Small intestine (tissue), 7 donors: Measurements from ENCODE around the gene PTPN20. TPM values are rescaled to one million over a fixed set of nuclear protein-coding genes. Genes with fewer than 3 reads are reported as not detected.
"Not testable (repeated sequence)": the region's sequence is repeated elsewhere in the genome, so short reads cannot be mapped to it uniquely, and the experiment has no call there.

ENCODE experiments used
- DNase-seq, 2 donors: peaks; one replicate each; pipeline versions ENCODE4 v3.0.0 to v3.0.0-alpha.2; 2013
- FAIRE-seq: peaks from 2 replicates; lab custom pipeline; 2012; peaks lifted over from hg19 to GRCh38; lab: Jason Lieb, UNC
- H3K27ac ChIP-seq, 3 donors: one replicate each; pipeline ENCODE4 v1.5.1; 2013; ENCODE audit warnings: low read length in 2 of 3, mild to moderate bottlenecking in 2 of 3, control low read depth in 1 of 3, inconsistent platforms in 1 of 3, low read depth in 1 of 3, moderate library complexity in 1 of 3
- H3K27me3 ChIP-seq, 3 donors: one replicate each; pipeline ENCODE4 v1.6.1; 2013; ENCODE audit warnings: low read length in 3 of 3, inconsistent platforms in 1 of 3; ENCODE audit not compliant: control insufficient read depth in 3 of 3, insufficient read depth in 3 of 3
- H3K36me3 ChIP-seq, 3 donors: one replicate each; pipeline ENCODE4 v1.6.1; 2013; ENCODE audit warnings: low read length in 3 of 3, inconsistent platforms in 1 of 3, low read depth in 1 of 3, mild to moderate bottlenecking in 1 of 3, moderate library complexity in 1 of 3; ENCODE audit not compliant: control insufficient read depth in 3 of 3, insufficient read depth in 2 of 3
- H3K4me1 ChIP-seq, 3 donors: one replicate each; pipeline ENCODE4 v1.6.1; 2013; ENCODE audit warnings: low read length in 2 of 3, inconsistent platforms in 1 of 3, low read depth in 1 of 3, mild to moderate bottlenecking in 1 of 3, moderate library complexity in 1 of 3; ENCODE audit not compliant: control insufficient read depth in 3 of 3, insufficient read depth in 2 of 3
- H3K4me3 ChIP-seq, 3 donors: one replicate each; pipeline ENCODE4 v1.5.1; 2013; ENCODE audit warnings: low read length in 3 of 3, control low read depth in 1 of 3, inconsistent platforms in 1 of 3, low read depth in 1 of 3, mild to moderate bottlenecking in 1 of 3, moderate library complexity in 1 of 3
- H3K9me3 ChIP-seq, 2 donors: one replicate each; pipeline ENCODE4 v1.6.1; 2013; ENCODE audit warnings: low read depth in 1 of 2, low read length in 1 of 2; ENCODE audit not compliant: control insufficient read depth in 2 of 2, insufficient read depth in 1 of 2
- WGBS, 3 donors: extraction: QIAGEN DNeasy Blood & Tissue Kit; methylation state at CpG; one replicate each; pipeline ENCODE4 v1.1.7; 2013; 5-methylcytosine and 5-hydroxymethylcytosine counted together
- polyA plus RNA-seq, 4 donors: library from polyadenylated mRNA; stranded (reverse) in 3 of 4; unstranded in 1 of 4; fragments of 200-250 nt in 3 of 4; fragments of 120-200 nt in 1 of 4; gene quantifications; one replicate each; pipeline versions ENCODE4 v1.2.1 to v1.2.3, GENCODE V29; 2013
- donor health status: healthy with polysubstance abuse.
- donor health status: control.
- donor health status: control.
- donor health status: Bipolar disorder and iron deficiency.
- donor health status: healthy.

PTPN20 gene
- polyA plus RNA-seq, 4 donors: 0.45 to 0.81 (median 0.74) TPM

DNA sequence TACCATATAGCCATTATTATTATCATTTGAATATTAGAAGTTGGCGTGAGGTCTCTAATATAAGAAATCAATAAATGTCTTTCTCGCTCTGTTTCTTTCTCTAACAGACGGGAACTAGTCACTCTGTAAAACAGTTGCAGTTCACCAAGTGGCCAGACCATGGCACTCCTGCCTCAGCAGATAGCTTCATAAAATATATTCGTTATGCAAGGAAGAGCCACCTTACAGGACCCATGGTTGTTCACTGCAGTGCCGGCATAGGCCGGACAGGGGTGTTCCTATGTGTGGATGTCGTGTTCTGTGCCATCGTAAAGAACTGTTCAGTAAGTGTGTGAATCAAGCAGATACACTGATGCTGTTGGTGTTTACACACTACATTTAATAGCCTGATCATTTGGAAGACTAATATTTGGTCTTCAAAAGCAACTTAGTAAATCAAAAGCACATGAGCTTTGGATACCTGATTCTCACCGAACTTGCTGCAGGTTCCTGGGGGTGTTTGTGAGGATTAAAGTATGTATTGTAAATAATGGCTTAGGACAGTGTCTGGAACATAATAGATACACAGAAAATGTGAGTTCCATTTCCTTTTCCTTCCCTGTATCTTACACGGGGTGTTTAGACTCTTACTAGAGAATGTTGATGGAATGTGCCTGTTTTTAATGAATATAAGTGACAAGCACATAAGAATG lies 76.2 kb downstream of the PTPN20 start:
- H3K27me3 ChIP-seq, DNase-seq, H3K27ac ChIP-seq, H3K4me3 ChIP-seq, H3K4me1 ChIP-seq, H3K36me3 ChIP-seq, H3K9me3 ChIP-seq: not testable (repeated sequence)
- FAIRE-seq: peak; percentile 95
- WGBS, 3 donors: no CpG with 5 or more reads among the region's 10 CpGs

DNA sequence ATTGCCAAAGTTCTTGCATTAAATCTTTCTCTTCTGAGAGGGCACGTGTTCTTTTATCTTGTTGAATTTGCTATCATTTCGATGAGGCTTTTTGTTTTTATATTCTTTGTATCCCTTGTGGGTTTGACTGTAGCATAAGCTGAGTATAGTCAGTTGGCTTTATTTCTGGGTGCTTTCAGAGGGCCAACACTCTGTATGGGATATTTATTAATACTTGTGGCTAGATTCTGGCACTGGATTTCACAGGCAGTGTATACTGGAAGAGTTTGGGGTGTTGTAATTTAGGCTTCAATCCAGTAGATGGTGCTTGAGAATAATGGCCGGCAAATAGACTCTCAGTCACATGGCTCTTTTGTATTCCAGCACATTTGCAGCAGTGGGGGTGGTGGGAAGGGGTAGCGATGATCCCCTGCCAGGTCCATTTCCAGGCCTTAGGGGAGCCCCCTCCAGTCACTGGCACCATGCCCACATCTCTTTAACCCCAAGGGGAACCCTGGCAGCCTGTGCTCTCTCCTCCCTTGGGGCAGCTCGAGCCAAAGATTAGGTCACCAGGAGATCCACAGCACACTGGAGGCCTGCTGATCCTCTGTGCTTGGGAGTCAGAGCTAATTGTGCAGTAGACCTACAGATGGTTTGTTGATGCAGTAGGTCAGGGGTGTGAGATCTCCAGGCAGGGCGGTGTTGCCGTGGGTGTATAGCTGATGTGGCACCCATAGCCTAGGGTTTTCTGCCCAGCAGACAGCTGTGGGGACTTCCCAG lies 81.8 kb downstream of the PTPN20 start:
- Histone ChIP-seq H3K27me3 (no peaks in the 10 kb centered on the region), H3K9me3 (no peaks in the 10 kb centered on the region), H3K4me1 (no peaks in the 10 kb centered on the region), H3K36me3 (no peaks in the 10 kb centered on the region), H3K27ac (no peak overlapping the region), H3K4me3 (no peak overlapping the region)
- FAIRE-seq: no peak
- DNase-seq: peak in 1 of 2 donors; percentile 61
- 53 to 67% (median 65%) methylated on average over 7 of the region's 7 CpGs for WGBS, 3 donors

DNA sequence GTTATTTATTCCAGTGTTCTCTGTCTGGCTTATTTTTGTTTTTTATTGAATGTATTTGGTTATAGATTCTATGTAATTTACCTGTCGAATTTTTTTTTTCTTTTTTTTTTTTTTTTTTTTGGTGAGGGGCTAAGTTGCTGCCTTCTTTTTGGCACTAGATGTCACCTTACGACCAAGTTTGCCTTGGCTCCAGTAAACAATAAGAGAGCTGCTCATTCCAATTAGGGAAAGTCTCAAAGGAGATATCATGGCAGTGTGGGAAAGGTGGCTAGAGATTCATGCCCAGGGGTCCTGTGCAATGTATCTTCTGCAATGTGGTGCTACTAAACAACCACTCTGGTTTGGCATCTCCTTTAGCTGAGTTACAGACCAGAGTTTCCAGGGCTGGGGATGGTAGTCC lies 84.0 kb downstream of the PTPN20 start:
- no peaks in the 10 kb centered on the region for H3K27me3 ChIP-seq
- H3K36me3 ChIP-seq: no peaks in the 10 kb centered on the region
- H3K27ac ChIP-seq: no peak overlapping the region
- FAIRE-seq (no peak), DNase-seq (peak in 1 of 2 donors; percentile 31)
- H3K4me1 ChIP-seq: no peaks in the 10 kb centered on the region
- H3K4me3 ChIP-seq: no peak overlapping the region
- 74 to 77% (median 75%) methylated on average over 2 of the region's 2 CpGs for WGBS, 3 donors
- no peaks in the 10 kb centered on the region for H3K9me3 ChIP-seq

DNA sequence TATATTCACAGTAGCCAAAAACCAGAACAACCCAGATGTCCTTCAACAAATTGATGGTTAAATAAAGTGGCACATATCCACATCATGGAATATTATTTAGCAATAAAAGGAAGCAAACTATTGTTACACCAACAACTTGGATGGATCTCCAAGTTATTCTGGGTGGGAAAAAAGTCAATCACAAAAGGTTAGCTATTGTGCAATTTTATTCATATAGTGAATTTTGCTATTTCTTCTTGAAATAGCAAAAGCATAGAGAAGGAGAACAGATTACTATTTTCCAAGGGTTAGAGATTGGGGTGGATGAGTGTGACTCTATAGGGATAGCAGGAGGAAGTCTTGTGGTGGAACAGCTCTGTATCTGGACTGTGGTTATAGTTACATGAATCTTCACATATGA lies 87.0 kb downstream of the PTPN20 start:
- H3K36me3 ChIP-seq: no peaks in the 10 kb centered on the region
- H3K27me3 ChIP-seq: no peaks in the 10 kb centered on the region
- no peaks in the 10 kb centered on the region for H3K4me1 ChIP-seq
- no peak overlapping the region for H3K4me3 ChIP-seq
- H3K9me3 ChIP-seq: no peaks in the 10 kb centered on the region
- FAIRE-seq: no peak
- H3K27ac ChIP-seq: no peak overlapping the region
- no peak for DNase-seq

DNA sequence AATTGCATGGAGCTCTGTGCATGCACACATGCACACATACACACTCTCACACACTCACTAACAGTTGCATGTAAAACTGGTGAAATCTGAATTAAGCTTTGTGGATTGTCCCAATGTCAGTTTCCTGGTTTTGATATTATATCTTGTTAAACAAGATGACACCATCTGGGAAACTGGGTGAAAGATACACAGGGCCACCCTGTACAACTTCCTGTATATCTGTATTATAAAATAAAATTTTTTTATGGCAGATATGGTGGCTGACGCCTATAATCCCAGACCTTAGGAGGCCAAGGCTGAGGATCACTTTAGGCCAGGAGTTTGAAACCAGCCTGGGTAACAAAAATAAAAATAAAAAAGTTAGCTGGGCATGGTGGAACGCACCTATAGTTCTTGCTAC lies 87.4 kb downstream of the PTPN20 start:
- no peak overlapping the region for H3K4me3 ChIP-seq
- H3K27me3 ChIP-seq: no peaks in the 10 kb centered on the region
- H3K4me1 ChIP-seq: no peaks in the 10 kb centered on the region
- WGBS, 3 donors: 73 to 84% (median 78%) methylated on average over 2 of the region's 2 CpGs
- no peak for DNase-seq
- no peak overlapping the region for H3K27ac ChIP-seq
- H3K9me3 ChIP-seq: no peaks in the 10 kb centered on the region
- no peaks in the 10 kb centered on the region for H3K36me3 ChIP-seq
- no peak for FAIRE-seq

DNA sequence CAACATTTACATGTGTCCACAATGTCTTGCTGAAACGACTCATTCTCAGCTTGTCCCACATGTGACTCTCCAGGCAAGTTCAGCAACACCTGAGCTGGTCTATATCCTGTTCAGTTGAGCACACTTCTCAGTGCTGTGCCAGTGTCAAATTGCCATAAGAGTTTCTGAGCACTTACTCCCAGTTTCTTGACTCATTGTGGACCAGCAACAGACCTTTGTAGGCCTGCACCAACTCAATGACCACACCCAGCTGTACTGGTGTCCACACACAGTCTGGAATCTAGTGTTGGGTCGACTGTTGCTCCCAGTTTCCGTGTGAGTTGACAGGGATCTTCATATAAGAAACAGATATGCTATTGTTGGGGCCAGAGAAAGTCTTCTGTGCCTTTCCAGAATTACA lies 88.0 kb downstream of the PTPN20 start:
- Histone ChIP-seq H3K9me3 (no peaks in the 10 kb centered on the region), H3K27ac (no peak overlapping the region), H3K36me3 (no peaks in the 10 kb centered on the region), H3K4me3 (no peak overlapping the region), H3K4me1 (no peaks in the 10 kb centered on the region), H3K27me3 (no peaks in the 10 kb centered on the region)
- DNase-seq (peak in 1 of 2 donors; percentile 50), FAIRE-seq (no peak)
- 65 to 72% (median 68%) methylated on average over 3 of the region's 3 CpGs for WGBS, 3 donors

DNA sequence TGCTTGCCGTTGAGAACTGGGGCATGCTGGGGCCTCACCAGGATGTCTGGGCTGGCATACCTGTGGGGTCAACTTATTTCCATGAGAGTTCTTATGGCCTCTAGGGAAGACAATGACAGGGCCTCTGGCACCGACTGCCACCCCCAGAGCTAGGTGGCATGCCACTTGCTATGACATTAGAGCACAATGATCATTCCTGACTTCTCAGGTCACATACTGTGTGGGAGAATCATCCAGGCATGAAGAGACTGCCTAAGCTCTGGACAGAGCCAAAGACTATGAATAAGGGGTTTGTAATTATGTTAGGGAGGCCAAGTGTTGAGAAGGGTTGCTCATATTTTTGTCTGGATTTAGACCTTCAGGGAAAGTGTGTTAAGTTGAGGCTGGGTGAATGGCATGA lies 97.5 kb downstream of the PTPN20 start:
- H3K36me3 ChIP-seq: no peaks in the 10 kb centered on the region
- H3K27ac ChIP-seq: peak overlapping the region in 1 of 3 donors; percentile 84
- peaks cover 0 to 4% (median 0%) of the 10 kb centered on the region in 3 donors for H3K27me3 ChIP-seq
- 77 to 96% (median 79%) methylated on average over 2 of the region's 2 CpGs for WGBS, 3 donors
- H3K9me3 ChIP-seq: no peaks in the 10 kb centered on the region
- H3K4me3 ChIP-seq: no peak overlapping the region
- H3K4me1 ChIP-seq: peaks cover 0 to 3% (median 0%) of the 10 kb centered on the region in 3 donors
- no peak for FAIRE-seq
- no peak for DNase-seq

DNA sequence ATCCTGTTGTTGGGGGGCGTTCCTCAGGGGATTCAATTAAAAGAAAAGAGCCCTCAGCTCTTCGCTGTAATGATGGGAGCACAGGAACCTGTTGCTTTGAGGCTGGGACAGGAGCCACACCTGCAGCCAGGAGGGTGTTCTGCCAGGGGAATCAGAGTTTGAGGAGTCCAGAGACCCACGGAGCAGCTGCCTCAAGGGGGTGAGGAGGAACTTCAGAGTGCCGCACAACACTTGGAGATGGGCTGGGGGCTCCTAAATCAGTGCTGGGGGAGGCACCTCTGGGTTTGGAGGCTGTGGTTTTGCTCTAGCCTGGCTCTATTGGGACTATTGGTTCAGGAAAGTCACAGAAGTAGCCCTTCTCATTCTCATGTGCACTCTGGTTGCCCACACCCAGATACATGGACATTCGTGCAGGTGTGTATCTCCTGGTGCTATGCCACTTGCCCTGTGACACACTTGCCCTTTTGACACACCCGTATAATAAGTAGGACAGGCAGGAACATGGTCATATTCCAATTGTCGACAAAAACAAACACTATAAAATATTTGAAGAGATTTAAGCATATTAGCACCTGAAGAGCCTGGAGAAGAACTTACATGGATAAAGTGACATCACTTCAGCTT lies 98.1 kb downstream of the PTPN20 start:
- peak overlapping the region in 1 of 3 donors; percentile 84 for H3K27ac ChIP-seq
- no peaks in the 10 kb centered on the region for H3K9me3 ChIP-seq
- WGBS, 3 donors: 44 to 68% (median 48%) methylated on average over 7 of the region's 7 CpGs
- peaks cover 0 to 4% (median 0%) of the 10 kb centered on the region in 3 donors for H3K27me3 ChIP-seq
- H3K36me3 ChIP-seq: no peaks in the 10 kb centered on the region
- FAIRE-seq (no peak), DNase-seq (peak in 1 of 2 donors; percentile 94)
- no peak overlapping the region for H3K4me3 ChIP-seq
- H3K4me1 ChIP-seq: peaks cover 0 to 3% (median 0%) of the 10 kb centered on the region in 3 donors
